Frontal cortex (tissue), 4 donors: ENCODE data around the gene TPK1. TPM values are rescaled to one million over a fixed set of nuclear protein-coding genes. Genes with fewer than 3 reads are reported as not detected.

Experiments used
- DNase-seq, 2 donors: peaks; one replicate each; pipeline ENCODE4 v3.0.0; 2012; ENCODE audit warnings: low spot score in 2 of 2
- FAIRE-seq: peaks from 2 replicates; lab custom pipeline; 2012; peaks lifted over from hg19 to GRCh38; lab: Jason Lieb, UNC
- total RNA-seq: library from RNA; depleted of rRNA; stranded (reverse); fragments of >200 nt; gene quantifications from one replicate; pipeline ENCODE4 v1.2.3, GENCODE V29; 2014
- donor health status: control.
- donor health status: control.
- donor health status: control.

TPK1 gene
- total RNA-seq, result 7.3 TPM

GRCh38 chr7:144835652-144836544 lies at the start of gene TPK1:
Gene TPK1 (minus strand): TSS chr7:144836053. CDS start chr7:144835602, 451 bp downstream.
- DNase-seq (peak; percentile 87 to 89), FAIRE-seq (no peak)

- no peak for FAIRE-seq
- DNase-seq, result no peak
Observed at GRCh38 chr7:144885478-144885877, 49.6 kb upstream of the TPK1 start.

- DNase-seq, result no peak
- no peak for FAIRE-seq
Observed at GRCh38 chr7:144884896-144885295, 49.0 kb upstream of the TPK1 start.

GRCh38 chr7:144873316-144873845 lies 37.5 kb upstream of the TPK1 start:
- DNase-seq (no peak), FAIRE-seq (no peak)

- FAIRE-seq, result no peak
- DNase-seq, result no peak
Observed at GRCh38 chr7:144869082-144869481, 33.2 kb upstream of the TPK1 start.

GRCh38 chr7:144866189-144866588 lies 30.3 kb upstream of the TPK1 start:
- DNase-seq (no peak), FAIRE-seq (no peak)

GRCh38 chr7:144863320-144863647 lies 27.4 kb upstream of the TPK1 start:
- DNase-seq (no peak), FAIRE-seq (no peak)

- DNase-seq, result no peak
- no peak for FAIRE-seq
Observed at GRCh38 chr7:144862612-144863319, 26.9 kb upstream of the TPK1 start.

GRCh38 chr7:144859739-144860138 lies 23.9 kb upstream of the TPK1 start:
- no peak for DNase-seq
- FAIRE-seq, result no peak

- FAIRE-seq (no peak), DNase-seq (no peak)
Observed at GRCh38 chr7:144857463-144857862, 21.6 kb upstream of the TPK1 start.

- DNase-seq (peak in 1 of 2 donors; percentile 18), FAIRE-seq (no peak)
Observed at GRCh38 chr7:144854839-144855424, 19.1 kb upstream of the TPK1 start.

- FAIRE-seq (no peak), DNase-seq (no peak)
Observed at GRCh38 chr7:144853542-144853941, 17.7 kb upstream of the TPK1 start.

- FAIRE-seq (no peak), DNase-seq (no peak)
Observed at GRCh38 chr7:144848078-144848477, 12.2 kb upstream of the TPK1 start.

- DNase-seq (no peak), FAIRE-seq (no peak)
Observed at GRCh38 chr7:144842377-144842851, 6.6 kb upstream of the TPK1 start.

GRCh38 chr7:144836545-144836842 lies 641 bp upstream of the TPK1 start:
- no peak for DNase-seq
- no peak for FAIRE-seq

GRCh38 chr7:144835155-144835611 lies 670 bp downstream of the TPK1 start:
- FAIRE-seq (no peak), DNase-seq (peak; percentile 36 to 46)

GRCh38 chr7:144834641-144835144 lies 1.2 kb downstream of the TPK1 start:
- no peak for FAIRE-seq
- peak in 1 of 2 donors; percentile 23 for DNase-seq

GRCh38 chr7:144830811-144831210 lies 5.0 kb downstream of the TPK1 start:
- DNase-seq (no peak), FAIRE-seq (no peak)

GRCh38 chr7:144830024-144830785 lies 5.6 kb downstream of the TPK1 start:
- DNase-seq (no peak), FAIRE-seq (no peak)

GRCh38 chr7:144827621-144828020 lies 8.2 kb downstream of the TPK1 start:
- FAIRE-seq (no peak), DNase-seq (no peak)
